Adrenal gland (tissue), 12 donors: ENCODE results near the gene RASEF. TPM values are rescaled to one million over a fixed set of nuclear protein-coding genes. Genes with fewer than 3 reads are reported as not detected.

ENCODE experiments used
- DNase-seq, 7 donors: peaks; one replicate each; pipeline ENCODE4 v3.0.0-alpha.2; 2019 to 2020
- H3K27ac ChIP-seq, 5 donors: fragments of 200-600 bp; sonication (generic) in 4 of 5; 1 replicate in 3 of 5; 2 replicates in 2 of 5; pipeline versions ENCODE4 v1.5.1 to v1.8.0; 2016 to 2020; ENCODE audit warnings: mild to moderate bottlenecking in 1 of 5
- H3K27me3 ChIP-seq: fragments of 200-600 bp; 2 replicates; pipeline ENCODE4 v1.8.0; 2021
- H3K36me3 ChIP-seq, 2 donors: fragments of 200-600 bp; replicated peaks in 1 of 2; 1 replicate in 1 of 2; 2 replicates in 1 of 2; pipeline versions ENCODE4 v1.5.1 to v1.8.0; 2018 to 2022
- H3K4me1 ChIP-seq, 2 donors: fragments of 200-600 bp; replicated peaks in 1 of 2; 1 replicate in 1 of 2; 2 replicates in 1 of 2; pipeline versions ENCODE4 v1.5.1 to v1.8.0; 2018 to 2021
- H3K4me3 ChIP-seq, 4 donors: fragments of 200-600 bp; sonication (generic) in 3 of 4; one replicate each; pipeline ENCODE4 v1.5.1; 2016 to 2018
- H3K9me3 ChIP-seq, 3 donors: fragments of 200-600 bp; sonication (generic) in 1 of 3; replicated peaks in 1 of 3; 1 replicate in 2 of 3; 2 replicates in 1 of 3; pipeline versions ENCODE4 v1.5.1 to v1.8.0; 2016 to 2021
- POLR2A ChIP-seq, 2 donors: fragments of 450-650 bp; IDR thresholded peaks; one replicate each; pipeline ENCODE4 v1.6.1; 2017; ENCODE audit warnings: antibody characterized with exemption in 2 of 2, mild to moderate bottlenecking in 2 of 2, moderate library complexity in 1 of 2
- WGBS, 4 donors: extraction: QIAGEN DNeasy Blood & Tissue Kit in 2 of 4; methylation state at CpG; one replicate each; pipeline versions ENCODE4 v1.1.5 to v1.1.7; 2013 to 2017; 5-methylcytosine and 5-hydroxymethylcytosine counted together
- intact Hi-C, 2 donors: fragments of 100-400 bp; cut with DNase I; formaldehyde crosslinking; loops; one replicate each; pipeline versions ENCODE4 v1.14.1 to v1.15.0; 2022 to 2023
- polyA plus RNA-seq, 3 donors: library from polyadenylated mRNA; stranded (reverse); fragments of 200-250 nt in 2 of 3; fragments of 350-450 nt in 1 of 3; fragmentation: Illumina TruSeq in 1 of 3; extraction: RNeasy Lipid Tissue Mini Kit (QIAGEN cat#74804) in 1 of 3; gene quantifications; one replicate each; pipeline ENCODE4 v1.2.3, GENCODE V29; 2013 to 2014
- total RNA-seq, 9 donors: library from RNA; depleted of rRNA in 4 of 9; stranded (reverse); fragments of >200 nt in 4 of 9; fragments of 120-200 nt in 1 of 9; fragmentation: NEBNext Ultra II Directional in 1 of 9; extraction: Animal tissue kit (Norgen Biotek cat#: 25700) in 1 of 9; gene quantifications; one replicate each; pipeline versions ENCODE4 v1.1.0 to v1.2.4, GENCODE V29; 2013 to 2023
- TF ChIP-seq, protein P1 (sequence below), 6 experiments: fragments of 450-650 bp in 4 of 6; fragments of 200-600 bp in 2 of 6; sonication (generic) in 1 of 6; IDR thresholded peaks; 1 replicate in 5 of 6; 2 replicates in 1 of 6; pipeline versions ENCODE4 v1.5.1 to v1.8.0; 2016 to 2021; ENCODE audit warnings: antibody characterized with exemption in 6 of 6, mild to moderate bottlenecking in 2 of 6, moderate library complexity in 1 of 6
- donor health status: healthy with polysubstance abuse.
- donor health status: Bipolar disorder and iron deficiency.
- donor health status: DM: yes; HTN: yes; CAD: no.
- donor health status: DM: no; HTN: no; CAD: no.
- donor health status: DM: no; HTN: no; CAD: no.
- donor health status: DM: yes; HTN: yes; CAD: no.

Gene RASEF
- total and polyA plus RNA-seq, 12 donors, result 0.06 to 1.1 (median 0.29) TPM

DNA sequence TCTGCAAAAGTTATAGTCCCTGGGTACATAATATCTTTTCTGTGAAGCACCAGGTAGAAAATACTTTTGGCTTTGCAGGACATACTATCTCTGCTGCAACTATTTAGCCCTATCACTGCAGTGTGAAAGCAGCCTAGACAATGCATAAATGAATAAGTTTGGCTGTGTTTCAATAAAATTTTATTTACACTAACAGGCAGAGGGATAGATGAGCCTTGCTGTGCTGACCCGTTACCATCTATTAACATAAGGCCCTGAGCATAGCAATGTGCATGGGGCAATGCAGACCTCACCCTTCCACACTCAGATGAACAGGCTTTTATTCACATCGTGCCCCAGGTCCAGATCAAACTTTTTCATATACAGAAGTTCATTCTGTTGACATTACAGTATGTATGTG is 27.8 kb downstream of the RASEF start:
- DNase-seq, result no peak
- no peak overlapping the region for H3K4me3 ChIP-seq
- H3K4me1 ChIP-seq, result no peaks in the 10 kb centered on the region
- H3K9me3 ChIP-seq, result no peaks in the 10 kb centered on the region
- intact Hi-C loops, result no loop called here
- no peaks in the 10 kb centered on the region for H3K36me3 ChIP-seq
- TF ChIP-seq POLR2A (IDR thresholded peaks at IDR 0.05), result no peak
- TF ChIP-seq, protein P1, sequence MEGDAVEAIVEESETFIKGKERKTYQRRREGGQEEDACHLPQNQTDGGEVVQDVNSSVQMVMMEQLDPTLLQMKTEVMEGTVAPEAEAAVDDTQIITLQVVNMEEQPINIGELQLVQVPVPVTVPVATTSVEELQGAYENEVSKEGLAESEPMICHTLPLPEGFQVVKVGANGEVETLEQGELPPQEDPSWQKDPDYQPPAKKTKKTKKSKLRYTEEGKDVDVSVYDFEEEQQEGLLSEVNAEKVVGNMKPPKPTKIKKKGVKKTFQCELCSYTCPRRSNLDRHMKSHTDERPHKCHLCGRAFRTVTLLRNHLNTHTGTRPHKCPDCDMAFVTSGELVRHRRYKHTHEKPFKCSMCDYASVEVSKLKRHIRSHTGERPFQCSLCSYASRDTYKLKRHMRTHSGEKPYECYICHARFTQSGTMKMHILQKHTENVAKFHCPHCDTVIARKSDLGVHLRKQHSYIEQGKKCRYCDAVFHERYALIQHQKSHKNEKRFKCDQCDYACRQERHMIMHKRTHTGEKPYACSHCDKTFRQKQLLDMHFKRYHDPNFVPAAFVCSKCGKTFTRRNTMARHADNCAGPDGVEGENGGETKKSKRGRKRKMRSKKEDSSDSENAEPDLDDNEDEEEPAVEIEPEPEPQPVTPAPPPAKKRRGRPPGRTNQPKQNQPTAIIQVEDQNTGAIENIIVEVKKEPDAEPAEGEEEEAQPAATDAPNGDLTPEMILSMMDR (IDR thresholded peaks at IDR 0.05), result no peak
- no peaks in the 10 kb centered on the region for H3K27me3 ChIP-seq
- H3K27ac ChIP-seq, result no peak overlapping the region
- 65 to 82% (median 72%) methylated on average over 2 of the region's 2 CpGs for WGBS, 4 donors

DNA sequence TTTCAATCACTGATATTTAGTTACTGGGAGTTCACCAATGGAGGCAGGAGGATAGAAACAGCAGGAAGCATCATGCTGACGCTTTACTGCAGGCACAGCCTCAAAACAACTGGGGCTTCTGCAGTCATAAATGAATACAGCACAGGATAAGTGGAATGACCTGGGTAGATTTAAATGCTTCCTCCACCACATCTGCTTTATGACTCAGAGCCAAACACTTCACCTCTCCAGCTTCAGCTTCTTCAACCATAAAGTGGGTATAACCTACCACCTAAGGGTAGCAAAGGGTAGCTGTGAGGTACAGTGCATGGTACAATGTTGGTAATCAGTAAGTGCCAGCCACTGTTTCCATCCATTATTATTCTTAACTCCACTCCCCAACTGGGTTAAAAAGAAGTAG is 28.4 kb downstream of the RASEF start:
- no peaks in the 10 kb centered on the region for H3K9me3 ChIP-seq
- H3K4me3 ChIP-seq, result no peak overlapping the region
- no peaks in the 10 kb centered on the region for H3K27me3 ChIP-seq
- H3K4me1 ChIP-seq, result no peaks in the 10 kb centered on the region
- H3K27ac ChIP-seq, result no peak overlapping the region
- WGBS, 4 donors, result 65 to 89% (median 79%) methylated on average over 1 of the region's 1 CpG
- no peak for TF ChIP-seq POLR2A (IDR thresholded peaks at IDR 0.05)
- TF ChIP-seq, protein P1 (IDR thresholded peaks at IDR 0.05), result no peak
- H3K36me3 ChIP-seq, result no peaks in the 10 kb centered on the region
- intact Hi-C loops, result no loop called here
- no peak for DNase-seq

GRCh38 chr9:83034026-83034425 is 28.9 kb downstream of the RASEF start:
- Histone ChIP-seq H3K4me1 (no peaks in the 10 kb centered on the region), H3K9me3 (no peaks in the 10 kb centered on the region), H3K4me3 (no peak overlapping the region), H3K27me3 (no peaks in the 10 kb centered on the region), H3K36me3 (no peaks in the 10 kb centered on the region), H3K27ac (no peak overlapping the region)
- TF ChIP-seq POLR2A (IDR thresholded peaks at IDR 0.05), result no peak
- TF ChIP-seq, protein P1 (IDR thresholded peaks at IDR 0.05), result no peak
- intact Hi-C loops, result no loop called here
- no peak for DNase-seq
- 39 to 56% (median 50%) methylated on average over 1 of the region's 1 CpG for WGBS, 4 donors

DNA sequence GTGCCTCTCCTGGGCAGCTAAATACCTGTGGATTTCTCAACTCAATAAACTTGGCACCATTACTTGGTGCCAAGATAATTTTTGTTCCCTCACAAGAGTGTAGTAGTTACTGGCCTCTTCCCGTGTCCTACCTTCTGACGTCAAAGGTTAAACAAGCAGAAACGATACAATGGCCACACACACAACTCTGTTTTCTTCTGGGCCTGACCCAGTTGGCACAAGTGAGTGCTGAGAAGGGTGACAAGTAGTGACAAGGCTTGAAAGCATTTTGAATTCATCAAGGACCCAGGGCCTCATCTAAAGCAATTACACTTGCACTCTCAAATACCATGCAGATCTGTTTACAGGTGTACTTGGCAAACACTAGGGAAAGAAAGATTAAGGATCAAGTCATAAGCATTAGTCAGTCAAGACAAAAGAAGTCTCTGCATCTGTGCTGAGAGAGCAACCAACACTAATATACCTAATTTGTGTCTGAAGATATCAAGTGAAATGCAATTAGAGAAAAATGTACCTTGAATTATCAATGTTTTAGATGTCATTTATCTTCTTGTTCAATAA is 30.8 kb downstream of the RASEF start:
- WGBS, 4 donors, result 52 to 70% (median 55%) methylated on average over 3 of the region's 3 CpGs
- no peaks in the 10 kb centered on the region for H3K36me3 ChIP-seq
- TF ChIP-seq POLR2A (IDR thresholded peaks at IDR 0.05), result no peak
- no peak overlapping the region for H3K27ac ChIP-seq
- H3K4me3 ChIP-seq, result no peak overlapping the region
- no peak for DNase-seq
- intact Hi-C loops, result no loop called here
- H3K27me3 ChIP-seq, result no peaks in the 10 kb centered on the region
- no peaks in the 10 kb centered on the region for H3K4me1 ChIP-seq
- no peaks in the 10 kb centered on the region for H3K9me3 ChIP-seq

GRCh38 chr9:83030391-83031107 is 32.4 kb downstream of the RASEF start:
- no peaks in the 10 kb centered on the region for H3K27me3 ChIP-seq
- no peaks in the 10 kb centered on the region for H3K36me3 ChIP-seq
- DNase-seq, result no peak
- H3K9me3 ChIP-seq, result no peaks in the 10 kb centered on the region
- no peaks in the 10 kb centered on the region for H3K4me1 ChIP-seq
- TF ChIP-seq POLR2A (IDR thresholded peaks at IDR 0.05), result no peak
- TF ChIP-seq, protein P1 (IDR thresholded peaks at IDR 0.05), result no peak
- H3K4me3 ChIP-seq, result no peak overlapping the region
- WGBS, 4 donors, result 66 to 74% (median 68%) methylated on average over 6 of the region's 6 CpGs
- no peak overlapping the region for H3K27ac ChIP-seq
- intact Hi-C loops, result no loop called here
